GM10847 (cell line): ENCODE results near the gene SIKE1.

Experiments used
- POLR2A ChIP-seq: IDR thresholded peaks from 2 replicates; pipeline ENCODE4 v1.6.1; 2011; ENCODE audit not compliant: insufficient read length; ENCODE audit errors: extremely low read depth

SIKE1 gene

GRCh38 chr1:114756009-114756892 lies 24.2 kb downstream of the SIKE1 start:
- no peak for TF ChIP-seq POLR2A

- no peak for TF ChIP-seq POLR2A
Measured at GRCh38 chr1:114755006-114755931, 25.2 kb downstream of the SIKE1 start.

- no peak for TF ChIP-seq POLR2A
Measured at GRCh38 chr1:114753143-114753542, 27.3 kb downstream of the SIKE1 start.

GRCh38 chr1:114750780-114751179 lies 29.7 kb downstream of the SIKE1 start:
- TF ChIP-seq POLR2A, result no peak

- TF ChIP-seq POLR2A, result no peak
Measured at GRCh38 chr1:114749835-114750234, 30.6 kb downstream of the SIKE1 start.

GRCh38 chr1:114746450-114747121 lies 33.9 kb downstream of the SIKE1 start:
- TF ChIP-seq POLR2A, result no peak

- no peak for TF ChIP-seq POLR2A
Measured at GRCh38 chr1:114745291-114745690, 35.2 kb downstream of the SIKE1 start.

GRCh38 chr1:114741963-114742746 lies 38.3 kb downstream of the SIKE1 start:
- TF ChIP-seq POLR2A, result no peak

GRCh38 chr1:114740331-114740730 lies 40.2 kb downstream of the SIKE1 start:
- TF ChIP-seq POLR2A, result no peak

GRCh38 chr1:114737314-114737849 lies 43.1 kb downstream of the SIKE1 start:
- no peak for TF ChIP-seq POLR2A

- TF ChIP-seq POLR2A, result no peak
Measured at GRCh38 chr1:114735479-114735878, 45.0 kb downstream of the SIKE1 start.

GRCh38 chr1:114729782-114730181 lies 50.7 kb downstream of the SIKE1 start:
- no peak for TF ChIP-seq POLR2A

- TF ChIP-seq POLR2A, result no peak
Measured at GRCh38 chr1:114728553-114728952, 51.9 kb downstream of the SIKE1 start.

GRCh38 chr1:114725230-114725629 lies 55.3 kb downstream of the SIKE1 start:
- no peak for TF ChIP-seq POLR2A
